ENCODE data around the gene UQCR11. TPM values are rescaled to one million over a fixed set of nuclear protein-coding genes. Genes with fewer than 3 reads are reported as not detected.

The UQCR11 gene
- total RNA-seq, 6 donors from 2014 or later, result 10.5 to 216 (median 67.3) TPM

DNA sequence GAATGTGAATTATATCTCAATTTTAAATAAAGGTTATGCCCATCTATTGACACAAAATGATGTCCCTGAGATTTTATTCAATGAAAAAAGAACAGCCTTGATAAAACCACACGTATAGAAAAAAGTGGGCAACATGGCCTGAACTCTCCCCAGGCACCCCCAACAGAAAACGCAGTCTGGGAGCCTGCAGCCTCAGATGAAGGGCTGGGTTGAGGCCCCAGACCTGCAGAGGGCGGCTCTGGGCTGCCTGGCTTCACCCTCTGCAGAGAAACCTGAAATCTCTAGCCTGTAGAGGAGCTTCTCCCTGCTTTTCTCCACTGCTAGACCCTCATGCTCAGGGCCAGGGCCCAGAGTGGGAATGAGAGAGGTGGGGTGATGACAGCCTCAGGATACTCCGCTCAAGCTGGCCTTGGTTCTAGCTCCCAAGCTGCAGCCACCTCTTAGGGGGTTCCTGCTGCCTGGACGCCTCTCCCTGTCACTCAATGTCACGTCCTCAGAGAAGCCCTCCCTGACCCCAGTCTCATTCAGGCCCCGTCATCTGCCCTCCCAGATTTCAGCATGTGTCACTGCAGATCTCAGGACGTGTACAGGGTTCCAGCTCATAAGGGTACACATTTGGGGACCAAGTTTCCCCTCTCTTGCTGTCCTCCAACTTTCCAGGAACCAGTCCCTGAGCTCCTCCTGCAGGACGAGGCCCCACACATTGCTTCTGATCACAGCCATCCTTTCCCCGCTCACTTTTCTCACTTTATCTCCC is 14.4 kb downstream of the UQCR11 start:
- no peak for ATAC-seq (ENCODE audit: low FRiP score in 2 of 2)
- Histone ChIP-seq H3K36me3 (peaks cover 0 to 8% (median under 1%) of the 10 kb centered on the region in 4 donors), H3K9me3 (no peaks in the 10 kb centered on the region), H3K27ac (peak overlapping the region in 3 of 4 donors; percentile 91 to 97 (median 91)), H3K4me1 (peaks cover 25 to 34% (median 28%) of the 10 kb centered on the region in 4 donors), H3K27me3 (no peaks in the 10 kb centered on the region), H3K4me3 (peak overlapping the region in 3 of 4 donors; percentile 86 to 91 (median 91))
- 33 to 34% methylated on average over 7 to 10 of the region's 10 CpGs for whole genome bisulfite sequencing, 2 donors
- no peak for DNase-seq
- no peak for TF ChIP-seq POLR2AphosphoS5 (IDR thresholded peaks at IDR 0.05)
- TF ChIP-seq, protein P1, sequence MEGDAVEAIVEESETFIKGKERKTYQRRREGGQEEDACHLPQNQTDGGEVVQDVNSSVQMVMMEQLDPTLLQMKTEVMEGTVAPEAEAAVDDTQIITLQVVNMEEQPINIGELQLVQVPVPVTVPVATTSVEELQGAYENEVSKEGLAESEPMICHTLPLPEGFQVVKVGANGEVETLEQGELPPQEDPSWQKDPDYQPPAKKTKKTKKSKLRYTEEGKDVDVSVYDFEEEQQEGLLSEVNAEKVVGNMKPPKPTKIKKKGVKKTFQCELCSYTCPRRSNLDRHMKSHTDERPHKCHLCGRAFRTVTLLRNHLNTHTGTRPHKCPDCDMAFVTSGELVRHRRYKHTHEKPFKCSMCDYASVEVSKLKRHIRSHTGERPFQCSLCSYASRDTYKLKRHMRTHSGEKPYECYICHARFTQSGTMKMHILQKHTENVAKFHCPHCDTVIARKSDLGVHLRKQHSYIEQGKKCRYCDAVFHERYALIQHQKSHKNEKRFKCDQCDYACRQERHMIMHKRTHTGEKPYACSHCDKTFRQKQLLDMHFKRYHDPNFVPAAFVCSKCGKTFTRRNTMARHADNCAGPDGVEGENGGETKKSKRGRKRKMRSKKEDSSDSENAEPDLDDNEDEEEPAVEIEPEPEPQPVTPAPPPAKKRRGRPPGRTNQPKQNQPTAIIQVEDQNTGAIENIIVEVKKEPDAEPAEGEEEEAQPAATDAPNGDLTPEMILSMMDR (IDR thresholded peaks at IDR 0.05), result no peak
- TF ChIP-seq POLR2A (IDR thresholded peaks at IDR 0.05), result no peak
- no peak for TF ChIP-seq EP300 (IDR thresholded peaks at IDR 0.05)

DNA sequence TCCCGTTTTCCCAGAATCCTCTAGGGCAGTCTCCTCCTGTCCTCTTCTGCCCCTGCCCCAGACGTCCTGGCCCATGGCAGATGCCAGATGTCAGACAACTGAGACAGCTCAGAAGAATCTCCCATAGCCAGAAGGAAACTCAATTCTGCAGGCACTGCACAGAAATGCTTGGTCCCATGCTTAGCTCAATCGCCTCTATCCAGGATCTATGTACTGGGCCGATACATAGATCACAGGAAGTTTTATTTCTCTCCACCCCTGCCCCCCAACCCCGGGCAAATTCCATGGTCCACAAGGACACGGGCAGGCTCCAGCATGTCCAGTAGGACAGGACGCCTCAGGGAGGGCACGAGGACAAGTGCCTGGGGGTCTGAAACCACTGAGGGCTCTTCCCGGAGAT is 17.4 kb downstream of the UQCR11 start:
- no peak overlapping the region for H3K27ac ChIP-seq

DNA sequence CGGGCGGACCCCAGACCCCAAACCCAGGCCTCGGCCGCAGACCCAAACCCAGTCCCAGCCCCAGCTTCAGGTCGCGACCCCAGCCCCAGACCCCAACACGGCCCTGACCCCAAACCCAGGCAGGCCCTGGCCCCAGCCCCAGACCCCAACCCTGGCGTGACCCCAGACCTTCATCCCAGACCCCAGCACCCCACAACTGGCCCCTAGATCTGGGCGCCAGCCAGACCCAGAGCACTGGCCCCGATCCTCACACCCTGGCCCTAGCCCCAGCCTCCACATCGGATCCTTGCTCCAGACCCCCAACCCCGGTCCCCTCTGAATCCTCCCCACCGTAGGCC is 20.1 kb downstream of the UQCR11 start:
- Histone ChIP-seq H3K9me3 (no peaks in the 10 kb centered on the region), H3K27me3 (no peaks in the 10 kb centered on the region), H3K4me3 (no peak overlapping the region), H3K27ac (no peak overlapping the region), H3K36me3 (peaks cover 7 to 47% (median 40%) of the 10 kb centered on the region in 4 donors), H3K4me1 (peaks cover 5 to 9% (median 7%) of the 10 kb centered on the region in 4 donors)
- WGBS, 2 donors, result 92 to 95% methylated on average over 5 to 12 of the region's 13 CpGs
- TF ChIP-seq POLR2A (IDR thresholded peaks at IDR 0.05) (no peak), EP300 (IDR thresholded peaks at IDR 0.05) (no peak), POLR2AphosphoS5 (IDR thresholded peaks at IDR 0.05) (no peak)
- TF ChIP-seq, protein P1 (IDR thresholded peaks at IDR 0.05), result no peak
- no peak for DNase-seq
- ATAC-seq (ENCODE audit: low FRiP score in 2 of 2), result no peak

More for the DNA sequence above, 17.4 kb downstream of the UQCR11 start:
- no peaks in the 10 kb centered on the region for H3K27me3 ChIP-seq
- TF ChIP-seq EP300 (IDR thresholded peaks at IDR 0.05) (no peak), POLR2AphosphoS5 (IDR thresholded peaks at IDR 0.05) (no peak), POLR2A (IDR thresholded peaks at IDR 0.05) (no peak)
- TF ChIP-seq, protein P1 (IDR thresholded peaks at IDR 0.05), result no peak
- DNase-seq (no peak), ATAC-seq (ENCODE audit: low FRiP score in 2 of 2) (no peak)
- H3K4me3 ChIP-seq, result no peak overlapping the region
- peaks cover 20 to 26% (median 23%) of the 10 kb centered on the region in 4 donors for H3K4me1 ChIP-seq
- peaks cover 0 to 20% (median 14%) of the 10 kb centered on the region in 4 donors for H3K36me3 ChIP-seq
- 67 to 71% methylated on average over 9 of the region's 9 CpGs for WGBS, 2 donors
- no peaks in the 10 kb centered on the region for H3K9me3 ChIP-seq

DNA sequence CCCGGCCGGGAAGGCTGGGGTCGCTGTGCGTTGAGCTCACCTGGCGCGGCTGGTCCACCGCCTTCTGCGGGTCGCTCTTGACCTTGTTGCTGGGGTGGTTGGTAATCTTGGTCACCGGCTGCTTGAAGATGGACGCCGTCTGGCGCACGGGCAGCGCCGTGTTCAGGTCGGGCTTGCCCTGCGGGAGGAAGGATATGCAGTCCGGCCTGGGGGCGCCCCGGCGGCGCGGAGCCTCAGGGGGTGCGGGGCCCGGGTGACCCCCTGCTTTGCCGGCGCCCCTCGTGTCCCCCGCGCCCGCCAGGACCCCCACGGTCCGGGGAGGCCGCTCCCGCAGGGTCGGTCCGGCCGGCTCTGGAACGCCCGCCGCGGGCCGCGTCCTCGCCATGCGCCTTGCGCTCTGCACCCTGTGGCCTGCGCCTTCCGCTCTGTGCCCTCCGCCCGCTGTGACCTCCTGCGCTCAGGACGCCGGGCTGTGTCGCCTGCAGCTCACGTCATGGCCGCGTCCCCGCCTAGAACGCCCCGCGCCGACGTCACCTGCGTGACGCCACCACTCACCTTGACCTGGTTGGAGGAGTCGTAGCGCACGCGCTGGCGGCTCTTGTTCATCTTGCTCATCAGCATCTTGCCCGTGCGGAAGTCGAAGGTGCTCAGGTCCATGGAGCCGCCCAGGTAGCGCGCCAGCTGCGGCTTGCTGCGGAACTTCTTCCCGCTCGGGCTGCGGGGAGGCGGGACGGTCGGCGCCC is 20.6 kb downstream of the UQCR11 start:
- 94 to 97% methylated on average over 57 to 77 of the region's 87 CpGs for WGBS, 2 donors
- H3K27ac ChIP-seq, result no peak overlapping the region
- no peaks in the 10 kb centered on the region for H3K9me3 ChIP-seq
- peaks cover 0 to 4% (median 2%) of the 10 kb centered on the region in 4 donors for H3K4me1 ChIP-seq
- no peak overlapping the region for H3K4me3 ChIP-seq
- TF ChIP-seq POLR2AphosphoS5 (IDR thresholded peaks at IDR 0.05) (no peak), EP300 (IDR thresholded peaks at IDR 0.05) (no peak), POLR2A (IDR thresholded peaks at IDR 0.05) (no peak)
- TF ChIP-seq, protein P1 (IDR thresholded peaks at IDR 0.05), result no peak
- ATAC-seq (ENCODE audit: low FRiP score in 2 of 2), result peak in 1 of 2 donors; percentile 18
- peak in 1 of 2 donors; percentile 83 for DNase-seq
- H3K27me3 ChIP-seq, result no peaks in the 10 kb centered on the region
- H3K36me3 ChIP-seq, result peaks cover 7 to 52% (median 46%) of the 10 kb centered on the region in 4 donors

Measured in upper lobe of left lung (tissue), 6 donors.